B cell (primary cell): ENCODE data around the gene UBR1.

Experiments
- CTCF ChIP-seq: fragments of 200-600 bp; IDR thresholded peaks from one replicate; pipeline ENCODE4 v1.8.0; 2022; ENCODE audit warnings: antibody characterized with exemption, mild to moderate bottlenecking
- EZH2 ChIP-seq: IDR thresholded peaks from 2 replicates; pipeline ENCODE4 v1.6.1; 2012; ENCODE audit warnings: borderline replicate concordance, low read depth, mild to moderate bottlenecking, moderate library complexity, low read length; ENCODE audit not compliant: insufficient read depth, poor library complexity, severe bottlenecking

GRCh38 chr15:43070893-43071292 lies 34.9 kb downstream of the UBR1 start:
- TF ChIP-seq CTCF (no peak), EZH2 (no peak)
